GM19463 (cell line): ENCODE data around the gene PDE9A.

Experiments
- ATAC-seq: cut with Tn5 transposase; IDR thresholded peaks from one replicate; pipeline ENCODE4 v1.9.1; 2021; ENCODE audit warnings: mild to moderate bottlenecking, moderate library complexity; ENCODE audit not compliant: unreplicated experiment

The PDE9A gene

DNA sequence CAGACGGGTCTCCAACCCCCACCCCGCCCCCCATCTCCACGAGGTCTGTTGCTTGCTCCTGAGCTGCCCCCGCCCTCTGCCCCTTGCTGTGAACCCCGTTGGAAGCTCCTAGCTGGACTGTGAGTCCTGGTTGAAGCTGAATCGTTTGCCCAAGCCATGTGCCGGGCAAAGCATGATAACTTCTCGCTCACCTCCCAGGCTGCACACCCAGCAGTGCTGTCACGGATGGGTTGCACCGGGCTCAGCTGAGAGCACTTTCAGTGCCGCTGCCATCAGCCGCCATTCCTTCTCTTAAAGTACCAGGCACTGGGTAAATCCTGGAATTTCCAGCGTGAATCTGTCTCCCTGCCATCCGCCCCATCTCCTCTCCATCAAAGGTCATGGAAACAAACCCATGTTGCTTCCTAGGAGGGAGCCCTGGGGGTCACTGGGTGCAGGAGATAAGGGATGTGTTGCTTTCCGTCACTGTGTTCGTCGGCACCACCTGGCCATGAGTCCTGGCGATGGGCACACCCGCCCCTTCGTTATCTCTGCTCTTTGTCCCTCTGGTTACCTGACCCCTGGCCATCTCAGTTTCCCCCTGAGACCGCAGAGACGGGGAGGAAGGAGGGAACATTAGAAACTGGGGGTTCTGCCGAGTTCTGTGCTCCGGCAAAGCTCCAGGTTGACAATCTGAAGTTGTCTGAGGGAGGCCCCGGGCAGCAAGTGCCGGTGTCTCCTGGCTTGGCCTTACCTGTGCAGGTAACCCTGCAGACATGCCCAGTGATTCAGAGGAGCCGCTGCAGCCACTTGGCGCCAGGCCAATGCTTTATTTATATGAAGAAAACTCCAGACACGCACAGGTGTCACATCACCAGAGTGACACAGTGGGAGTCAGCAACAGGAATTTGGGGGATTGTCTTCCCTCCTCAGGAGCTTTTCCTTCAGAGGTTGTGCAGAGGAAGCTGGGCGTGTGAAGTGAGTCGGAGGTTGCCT, 2.7 kb downstream of the PDE9A start:
- ATAC-seq, result no peak

GRCh38 chr21:42656872-42657271, 3.5 kb downstream of the PDE9A start:
- ATAC-seq, result no peak

DNA sequence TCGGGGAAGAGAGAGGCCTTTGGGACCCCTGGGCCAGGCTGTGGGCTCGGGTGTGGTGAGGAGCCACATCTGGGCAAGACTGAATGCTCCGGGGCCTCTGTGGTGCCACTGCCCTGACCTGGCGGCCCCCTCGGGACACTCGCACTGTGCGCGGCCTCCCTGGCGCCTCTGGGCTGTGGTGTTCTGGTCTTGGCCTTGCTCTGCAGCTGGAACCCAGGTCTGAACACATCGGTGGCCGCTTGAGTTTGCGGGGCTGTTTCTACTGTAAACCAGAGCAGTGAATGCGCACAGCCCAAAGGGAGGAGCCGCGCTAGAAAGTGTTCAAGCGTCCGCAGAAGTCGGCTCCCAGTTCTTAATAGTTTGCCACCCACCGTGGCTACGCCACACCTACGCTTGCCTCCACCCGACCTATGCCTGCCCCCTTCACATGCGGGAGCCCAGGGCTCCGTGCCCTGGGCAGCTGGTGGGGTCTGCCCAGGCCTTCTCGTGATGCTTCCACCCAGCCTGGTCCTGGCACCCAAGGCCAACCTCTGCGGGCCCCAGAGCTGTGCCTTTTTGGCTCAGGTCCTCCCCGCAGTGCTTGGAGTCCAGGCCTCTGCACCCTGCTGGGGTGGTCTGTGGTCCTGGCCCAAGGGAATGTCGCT, 4.4 kb downstream of the PDE9A start:
- ATAC-seq, result no peak

GRCh38 chr21:42658320-42659105, 5.1 kb downstream of the PDE9A start:
- ATAC-seq, result no peak

DNA sequence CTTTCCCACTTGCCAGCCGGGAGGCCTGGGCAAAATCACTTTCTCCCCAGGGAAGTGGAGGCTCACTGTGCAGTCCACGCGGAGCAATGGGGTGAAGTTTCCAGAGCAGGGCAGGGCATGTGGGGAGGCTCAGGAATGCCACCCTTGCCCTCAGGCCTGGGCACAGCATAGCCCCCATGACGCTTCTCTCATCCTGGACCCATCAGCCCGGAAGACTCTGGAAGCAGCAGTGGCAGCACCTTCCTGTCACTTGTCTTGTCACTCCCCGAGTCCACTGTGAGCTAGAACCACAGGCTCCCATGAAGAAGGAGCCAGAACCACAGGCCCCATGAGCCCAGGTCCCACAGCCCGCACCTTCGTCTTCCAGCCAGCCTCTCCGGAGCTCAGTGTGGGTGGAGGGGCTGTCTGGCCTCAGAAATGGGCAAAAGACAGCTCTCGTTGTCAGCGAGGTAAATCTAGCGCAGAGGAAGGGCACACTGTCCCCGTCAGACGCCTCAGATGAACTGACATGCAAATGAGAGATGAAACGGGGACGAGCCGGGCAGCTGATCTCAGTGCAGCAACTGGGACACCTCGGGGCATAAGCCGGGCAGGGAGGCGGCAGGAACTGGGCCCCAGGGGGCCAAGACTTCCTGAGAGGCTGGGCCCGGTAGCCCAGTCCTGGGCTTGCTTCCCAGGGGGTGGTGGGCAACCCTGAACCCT, 6.1 kb downstream of the PDE9A start:
- no peak for ATAC-seq

GRCh38 chr21:42660118-42660470, 6.7 kb downstream of the PDE9A start:
- ATAC-seq, result no peak

- ATAC-seq, result no peak
These were observed 8.4 kb downstream of the PDE9A start for GRCh38 chr21:42661688-42662429.

- ATAC-seq, result no peak
These were observed 9.2 kb downstream of the PDE9A start for GRCh38 chr21:42662430-42663199.

DNA sequence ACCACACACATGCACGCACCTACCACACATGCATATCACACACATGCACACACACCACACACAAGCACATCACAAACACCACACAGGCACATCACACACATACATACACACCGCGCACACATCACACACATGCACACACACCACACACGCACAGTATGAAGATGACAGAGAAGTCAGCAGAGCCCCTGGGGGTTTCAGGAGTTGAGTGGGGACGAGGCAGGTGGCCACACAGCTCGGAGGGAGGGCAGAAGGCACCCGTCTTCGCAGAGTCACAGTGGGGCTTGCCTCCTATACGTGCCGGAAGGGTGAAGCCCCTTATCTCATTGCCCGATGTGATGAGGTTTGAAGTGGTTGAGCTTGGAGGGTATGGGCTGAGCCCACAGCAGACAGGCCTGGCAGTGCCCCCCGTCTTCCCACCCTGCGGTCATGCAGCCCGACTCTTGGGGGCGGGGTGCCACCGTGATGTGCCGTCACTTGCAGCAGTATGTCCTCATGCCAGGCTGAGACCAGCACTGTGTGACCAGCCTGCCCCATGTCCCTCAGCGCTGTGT, 9.9 kb downstream of the PDE9A start:
- no peak for ATAC-seq

DNA sequence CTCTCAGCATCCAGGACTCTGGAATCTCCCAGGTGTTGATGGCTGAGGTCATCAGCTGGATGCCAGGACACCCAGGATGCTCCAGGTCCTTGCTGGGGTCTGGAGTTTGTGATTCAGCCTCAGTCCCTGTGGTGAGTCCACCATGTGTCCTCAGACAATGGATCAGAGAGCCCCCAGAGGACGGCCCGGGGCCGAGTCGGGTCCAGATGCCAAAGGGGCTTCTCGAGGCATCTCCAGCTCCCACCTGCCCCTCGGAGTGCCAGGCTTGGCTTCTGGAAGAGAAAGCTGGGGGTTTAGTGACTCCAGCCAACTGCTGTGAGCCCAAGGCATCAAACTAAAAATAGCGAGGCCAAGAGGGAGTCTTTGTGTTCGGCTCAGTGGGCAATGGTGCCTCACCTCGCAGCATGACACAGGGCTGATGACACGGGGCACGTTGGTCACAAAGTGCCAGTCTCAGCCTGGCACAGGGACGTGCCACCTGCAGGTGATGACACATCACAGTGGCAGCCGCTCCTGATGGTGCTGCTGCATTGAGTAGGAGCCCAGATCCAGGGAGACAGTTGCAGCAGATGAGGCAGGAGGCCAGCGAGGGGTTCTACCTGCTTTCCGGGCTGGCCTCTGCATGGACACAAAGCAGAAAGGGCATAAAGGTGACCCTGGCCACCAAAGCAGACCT, 10.6 kb downstream of the PDE9A start:
- no peak for ATAC-seq

GRCh38 chr21:42664614-42665013, 11.2 kb downstream of the PDE9A start:
- no peak for ATAC-seq

DNA sequence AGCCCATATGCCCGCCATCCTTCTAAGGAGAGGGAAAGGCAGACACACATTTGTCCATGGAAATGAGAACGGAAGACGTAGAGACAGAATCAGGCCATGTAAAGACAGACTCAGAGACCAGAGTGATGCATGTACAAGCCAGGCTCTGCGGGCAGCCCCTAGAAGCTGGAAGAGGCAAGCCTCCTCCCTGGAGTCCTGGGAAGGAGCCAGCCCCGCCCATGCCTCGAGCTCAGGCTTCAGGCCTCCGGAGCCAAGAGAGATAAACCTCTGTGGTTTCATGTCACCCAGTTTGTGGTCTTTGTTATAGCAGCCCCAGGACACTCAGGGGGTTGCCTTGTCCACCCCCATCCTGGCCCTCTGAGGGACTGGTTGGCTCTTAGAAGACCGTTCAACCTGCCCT, 11.6 kb downstream of the PDE9A start:
- no peak for ATAC-seq

GRCh38 chr21:42665484-42665883, 12.1 kb downstream of the PDE9A start:
- ATAC-seq, result no peak

DNA sequence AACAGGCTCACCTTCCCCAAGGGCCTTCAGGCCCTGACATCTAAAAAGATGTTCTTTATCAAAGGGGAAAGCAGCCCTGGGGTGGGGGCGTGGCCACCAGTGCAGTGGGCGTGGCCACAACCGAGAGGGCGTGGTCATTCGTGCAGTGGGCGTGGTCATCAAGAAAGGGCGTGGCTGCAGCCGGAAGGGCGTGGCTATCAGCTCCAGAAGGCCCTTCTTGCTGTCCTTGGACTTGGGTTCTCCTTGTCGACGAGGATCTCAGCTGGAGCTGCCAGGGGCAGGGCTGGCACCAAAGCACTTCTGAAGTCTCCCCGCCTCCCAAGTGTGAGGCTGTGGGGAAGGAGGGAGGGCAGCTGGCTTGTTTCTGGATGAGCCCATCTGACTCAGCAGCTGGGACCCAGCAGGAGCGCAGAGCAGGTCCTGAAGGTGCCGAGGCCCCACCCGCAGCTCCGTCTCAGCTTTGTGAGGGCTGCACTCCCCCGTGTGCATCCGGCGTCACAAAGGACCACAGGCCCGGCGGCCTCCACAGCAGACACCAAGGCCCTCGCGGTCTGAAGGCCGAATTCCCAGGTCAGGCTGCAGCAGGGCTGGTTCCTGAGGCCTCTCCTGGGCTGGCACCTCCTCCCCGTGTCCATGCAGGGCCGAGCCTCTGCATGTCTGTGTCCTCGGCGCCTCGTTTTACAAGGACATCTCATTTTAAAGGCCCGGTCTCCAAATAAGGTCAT, 12.8 kb downstream of the PDE9A start:
- ATAC-seq, result no peak

DNA sequence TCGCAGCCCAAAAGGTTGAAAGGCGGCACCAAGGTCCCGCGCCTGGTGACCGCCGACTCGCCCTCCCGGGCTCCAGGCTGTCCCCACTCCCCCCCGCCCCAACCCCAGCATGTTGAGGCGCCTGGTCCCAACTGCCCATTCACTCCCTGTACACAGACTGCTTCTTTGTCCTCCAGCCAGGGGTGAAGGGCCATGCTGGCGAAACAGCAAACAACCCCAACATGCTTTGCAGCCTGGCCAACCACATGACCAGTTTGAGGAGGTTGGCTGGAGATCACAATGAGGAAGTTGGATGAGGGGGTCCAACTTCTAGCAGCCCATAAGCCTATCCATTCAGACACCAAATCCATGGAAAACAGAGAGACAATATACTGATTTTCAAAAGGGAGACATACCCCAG, 13.5 kb downstream of the PDE9A start:
- no peak for ATAC-seq

DNA sequence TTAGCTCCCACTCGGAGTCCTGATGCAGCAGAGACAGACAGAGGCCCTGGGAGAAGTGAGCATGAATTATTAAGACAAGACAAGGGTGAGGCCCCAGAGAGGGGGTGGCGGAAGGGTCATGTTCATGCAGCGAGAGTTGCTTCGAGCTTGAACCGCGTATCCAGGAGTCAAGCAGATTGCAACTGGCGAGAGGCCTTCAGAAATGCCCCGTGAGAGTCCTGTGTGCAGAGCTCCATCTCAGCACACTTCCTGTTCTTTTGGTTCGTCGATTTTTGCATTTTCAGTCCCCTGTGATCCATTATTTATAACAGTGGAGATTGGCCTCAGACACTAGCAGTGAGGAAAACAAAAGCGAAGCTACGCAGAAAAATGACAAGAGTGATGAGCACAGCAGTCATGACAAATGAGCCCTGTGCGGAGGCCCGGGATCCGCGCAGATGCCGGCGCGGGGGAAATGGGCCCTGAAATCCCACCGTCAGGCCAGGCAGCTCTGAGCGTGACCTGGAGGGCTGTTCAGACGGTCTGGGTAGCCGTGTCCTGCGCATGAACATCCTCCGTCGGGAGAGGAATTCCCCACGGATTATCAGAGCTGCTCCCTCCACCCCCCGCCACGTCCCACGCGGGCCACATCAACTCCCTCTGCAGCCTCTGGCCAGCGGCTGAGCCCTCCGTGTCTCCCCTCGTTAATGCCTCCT, 15.0 kb downstream of the PDE9A start:
- no peak for ATAC-seq

- ATAC-seq, result no peak
These were observed 15.6 kb downstream of the PDE9A start for GRCh38 chr21:42669041-42669440.
